HG02571 (cell line): ENCODE results near the gene TMEM45B.
"Not testable (repeated sequence)": the region's sequence is repeated elsewhere in the genome, so short reads cannot be mapped to it uniquely, and the experiment has no call there.

Source experiments
- ATAC-seq: cut with Tn5 transposase; IDR thresholded peaks from one replicate; pipeline ENCODE4 v1.9.1; 2021; ENCODE audit warnings: mild to moderate bottlenecking, moderate library complexity; ENCODE audit not compliant: unreplicated experiment

TMEM45B gene

DNA sequence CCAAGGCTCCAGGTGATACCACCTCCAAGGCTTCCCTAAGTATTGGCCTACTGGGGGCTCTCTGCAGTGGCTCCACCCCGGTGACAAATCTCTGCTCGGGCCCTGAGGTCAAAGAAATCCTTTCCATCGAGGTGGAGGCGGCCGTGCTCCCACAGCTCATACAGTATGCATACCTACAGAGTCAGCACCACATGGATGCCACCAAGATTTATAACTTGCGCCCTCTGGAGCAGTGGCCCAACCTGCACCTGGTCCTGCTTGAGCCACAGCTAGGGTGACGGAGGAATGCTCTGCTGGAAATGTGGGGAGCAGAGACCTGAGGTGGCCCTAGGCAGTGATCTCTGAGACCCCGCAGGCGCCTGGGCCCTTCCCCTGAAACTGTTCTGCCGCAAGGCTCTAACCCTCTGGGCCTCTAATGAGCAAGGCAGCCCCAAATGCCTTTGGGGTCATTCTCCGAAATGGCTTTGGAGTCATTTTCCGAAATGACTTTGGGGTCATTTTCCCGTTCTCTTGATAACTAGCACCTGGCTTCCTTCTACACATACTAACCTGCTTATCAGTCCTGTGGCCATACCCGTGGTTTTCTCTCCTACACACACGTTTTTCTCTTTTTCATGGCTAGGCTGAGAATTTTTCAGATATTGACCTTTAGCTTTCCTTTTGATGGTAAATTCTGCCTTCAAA lies 33.9 kb downstream of the TMEM45B start:
- no peak for ATAC-seq

GRCh38 chr11:129852125-129852740 lies 36.6 kb downstream of the TMEM45B start:
- no peak for ATAC-seq

- ATAC-seq = no peak
Measured at GRCh38 chr11:129853518-129854231, 38.0 kb downstream of the TMEM45B start.

GRCh38 chr11:129854232-129854805 lies 38.7 kb downstream of the TMEM45B start:
- ATAC-seq = no peak

DNA sequence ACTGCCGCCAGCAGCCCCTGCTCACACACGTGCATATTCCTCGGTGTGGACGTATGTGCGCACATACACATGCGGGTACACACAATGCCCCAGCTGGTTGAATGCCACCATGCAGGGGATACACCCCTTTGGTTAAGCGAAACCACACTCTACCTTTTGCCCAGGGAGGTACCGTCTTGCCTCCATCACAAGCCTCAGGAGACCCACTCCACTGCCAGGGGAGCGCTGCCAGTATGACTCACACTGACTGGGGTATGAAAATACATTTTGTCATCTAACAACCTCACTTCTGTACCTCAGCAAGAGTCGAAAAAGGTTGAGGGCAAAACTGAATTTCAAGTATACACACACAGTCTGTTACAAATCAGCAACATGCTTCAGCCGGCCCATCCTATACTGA lies 39.4 kb downstream of the TMEM45B start:
- ATAC-seq = no peak

DNA sequence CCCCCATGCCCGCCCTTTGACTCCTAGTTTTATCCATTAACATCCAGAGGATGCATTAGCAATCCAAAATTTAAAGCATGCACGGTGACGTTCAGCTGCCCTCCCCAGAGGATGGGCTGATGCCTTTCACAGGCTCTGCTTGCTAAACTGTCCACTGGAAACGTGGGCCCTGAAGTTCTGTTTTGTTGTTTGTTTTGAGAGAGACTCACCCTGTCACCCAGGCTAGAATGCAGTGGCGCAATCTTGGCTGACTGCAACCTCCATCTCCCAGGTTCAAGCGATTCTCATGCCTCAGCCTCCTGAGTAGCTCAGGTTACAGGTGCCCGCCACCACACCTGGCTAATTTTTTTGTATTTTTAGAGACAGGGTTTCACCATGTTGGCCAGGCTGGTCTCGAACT lies 40.4 kb downstream of the TMEM45B start:
- ATAC-seq = no peak

- ATAC-seq = no peak
Measured at GRCh38 chr11:129861702-129862522, 46.3 kb downstream of the TMEM45B start.

- no peak for ATAC-seq
Measured at GRCh38 chr11:129864811-129865210, 49.2 kb downstream of the TMEM45B start.

DNA sequence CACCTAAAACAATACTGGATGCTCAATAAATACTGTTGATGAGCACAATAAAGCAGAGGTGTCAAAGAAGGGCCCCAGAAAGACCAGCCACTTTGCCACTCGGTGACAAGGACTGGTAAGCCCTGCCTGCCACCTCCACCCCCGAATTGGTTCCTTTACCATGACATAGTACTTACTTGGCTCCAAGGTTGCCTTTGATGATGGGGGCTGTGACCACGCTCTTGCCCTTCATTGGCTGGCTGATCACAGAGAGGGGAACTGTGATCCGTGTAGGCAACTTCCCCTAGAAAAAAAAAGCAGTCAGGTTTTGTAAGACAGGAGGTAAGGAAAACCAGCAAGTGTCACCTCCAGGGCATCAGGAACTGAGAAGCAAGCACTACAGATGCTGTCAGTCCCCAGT lies 50.1 kb downstream of the TMEM45B start:
- ATAC-seq = no peak

DNA sequence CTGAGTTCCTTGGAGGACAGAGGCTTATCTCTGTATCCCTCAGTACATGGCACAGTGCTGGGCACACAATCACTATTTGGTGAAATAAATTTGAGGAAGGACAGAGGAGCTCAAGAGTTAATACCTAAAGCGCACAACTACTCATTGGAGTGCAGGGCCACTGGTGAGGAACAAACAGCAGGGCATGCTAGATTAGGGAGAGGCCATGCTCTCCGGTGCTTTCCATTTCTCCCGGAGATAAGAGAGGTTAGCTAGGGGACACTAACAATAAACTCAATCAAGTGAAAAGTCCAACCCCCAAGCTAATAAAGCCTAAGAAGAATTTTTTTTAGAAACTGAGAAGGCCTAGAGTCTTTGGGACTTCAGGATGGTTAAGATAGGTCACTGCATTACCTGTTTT lies 50.7 kb downstream of the TMEM45B start:
- no peak for ATAC-seq

DNA sequence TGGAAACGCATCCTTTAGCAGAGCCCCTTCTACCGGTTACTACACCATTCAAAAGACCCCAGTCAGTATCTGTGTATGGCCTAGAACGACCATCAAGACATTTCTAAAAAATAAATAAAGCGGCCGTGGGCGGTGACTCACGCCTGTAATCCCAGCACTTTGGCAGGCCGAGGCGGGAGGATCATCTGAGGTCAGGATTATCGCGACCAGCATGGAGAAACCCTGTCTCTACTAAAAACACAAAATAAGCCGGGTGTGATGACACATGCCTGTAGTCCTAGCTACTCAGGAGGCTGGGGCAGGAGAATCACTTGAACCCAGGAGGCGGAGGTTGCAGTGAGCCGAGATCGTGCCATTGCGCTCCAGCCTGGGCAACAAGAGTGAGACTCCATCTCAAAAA lies 53.0 kb downstream of the TMEM45B start:
- ATAC-seq = not testable (repeated sequence)

GRCh38 chr11:129871914-129872313 lies 56.3 kb downstream of the TMEM45B start:
- no peak for ATAC-seq

DNA sequence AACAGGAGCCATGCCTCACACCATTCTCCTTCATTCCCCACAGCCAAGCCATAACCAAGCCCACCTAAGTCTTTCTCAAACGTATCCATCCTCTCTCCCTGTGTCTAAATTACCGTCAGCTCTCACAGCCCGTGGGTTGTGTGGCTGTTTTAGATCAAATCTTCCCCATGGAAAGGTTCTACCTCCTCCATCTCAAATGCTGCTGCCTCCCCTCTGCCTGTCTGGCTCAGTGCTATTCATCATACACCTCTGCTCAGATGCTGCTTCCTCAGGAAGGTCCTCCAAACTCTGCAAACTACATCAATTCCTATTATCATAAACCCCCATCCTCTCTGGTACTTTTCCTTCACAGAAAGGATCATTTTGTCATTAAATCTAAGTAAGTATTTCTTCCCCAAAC lies 64.7 kb downstream of the TMEM45B start:
- ATAC-seq = no peak

- ATAC-seq = no peak
Measured at GRCh38 chr11:129881570-129882170, 66.0 kb downstream of the TMEM45B start.

DNA sequence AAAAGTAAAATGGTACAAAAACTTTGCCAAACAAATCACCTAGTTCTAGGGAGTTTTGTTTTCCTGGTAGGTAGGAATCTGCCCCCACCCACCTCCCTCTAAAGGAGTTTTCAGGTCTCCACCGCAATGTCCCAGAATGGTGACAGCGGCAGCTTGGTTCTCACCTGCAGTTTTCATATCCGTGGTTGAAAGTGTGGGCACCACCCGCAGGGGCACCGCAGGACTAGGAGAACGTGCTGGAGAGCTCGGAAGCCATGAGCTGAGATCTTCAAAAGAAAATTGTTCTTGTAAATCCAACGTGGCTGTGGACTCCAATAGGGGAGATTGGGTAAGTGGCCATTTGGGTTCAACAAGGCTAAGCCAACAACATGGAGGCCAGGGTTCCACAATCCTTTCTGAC lies 68.9 kb downstream of the TMEM45B start:
- no peak for ATAC-seq

- no peak for ATAC-seq
Measured at GRCh38 chr11:129885381-129885780, 69.7 kb downstream of the TMEM45B start.

- ATAC-seq = no peak
Measured at GRCh38 chr11:129888451-129888850, 72.8 kb downstream of the TMEM45B start.

DNA sequence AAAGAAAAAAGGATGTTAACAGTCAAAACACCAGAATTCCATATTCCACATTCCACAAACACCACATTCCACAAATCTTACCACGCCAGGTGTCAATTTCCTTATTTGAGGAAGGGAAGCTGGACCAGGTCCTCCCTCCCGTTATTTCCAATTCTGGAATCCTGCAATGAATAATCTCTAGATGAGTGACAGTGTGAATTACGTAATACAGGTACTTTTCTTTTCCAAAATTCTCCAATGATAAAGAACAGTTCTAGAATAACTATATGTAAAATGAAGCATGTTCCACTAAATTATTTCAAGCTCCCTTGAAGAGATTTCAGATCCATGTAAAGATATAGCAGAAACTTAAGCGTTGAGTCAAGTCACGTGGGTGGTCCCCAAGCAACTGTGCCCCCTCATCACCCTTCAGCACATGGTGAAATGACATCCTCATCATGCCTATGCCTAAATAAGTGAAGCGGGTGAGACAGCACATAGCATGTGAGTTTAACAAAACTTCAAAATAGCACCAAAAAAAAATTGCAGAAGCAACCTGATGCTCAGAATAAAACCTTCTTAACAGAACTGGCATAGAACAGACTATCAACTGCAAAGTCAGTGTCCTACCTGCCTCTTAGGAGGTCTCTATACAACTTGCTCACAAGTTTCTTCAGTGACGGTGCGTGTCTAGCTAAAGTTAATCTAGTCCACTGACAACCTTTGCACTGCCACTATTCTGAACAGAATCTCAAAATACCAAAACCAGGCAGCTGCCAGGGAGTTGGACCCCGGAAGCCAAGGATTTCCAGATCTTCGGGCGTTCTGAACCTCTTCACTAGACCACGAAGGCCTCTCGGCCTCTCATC lies 78.9 kb downstream of the TMEM45B start:
- ATAC-seq = no peak

DNA sequence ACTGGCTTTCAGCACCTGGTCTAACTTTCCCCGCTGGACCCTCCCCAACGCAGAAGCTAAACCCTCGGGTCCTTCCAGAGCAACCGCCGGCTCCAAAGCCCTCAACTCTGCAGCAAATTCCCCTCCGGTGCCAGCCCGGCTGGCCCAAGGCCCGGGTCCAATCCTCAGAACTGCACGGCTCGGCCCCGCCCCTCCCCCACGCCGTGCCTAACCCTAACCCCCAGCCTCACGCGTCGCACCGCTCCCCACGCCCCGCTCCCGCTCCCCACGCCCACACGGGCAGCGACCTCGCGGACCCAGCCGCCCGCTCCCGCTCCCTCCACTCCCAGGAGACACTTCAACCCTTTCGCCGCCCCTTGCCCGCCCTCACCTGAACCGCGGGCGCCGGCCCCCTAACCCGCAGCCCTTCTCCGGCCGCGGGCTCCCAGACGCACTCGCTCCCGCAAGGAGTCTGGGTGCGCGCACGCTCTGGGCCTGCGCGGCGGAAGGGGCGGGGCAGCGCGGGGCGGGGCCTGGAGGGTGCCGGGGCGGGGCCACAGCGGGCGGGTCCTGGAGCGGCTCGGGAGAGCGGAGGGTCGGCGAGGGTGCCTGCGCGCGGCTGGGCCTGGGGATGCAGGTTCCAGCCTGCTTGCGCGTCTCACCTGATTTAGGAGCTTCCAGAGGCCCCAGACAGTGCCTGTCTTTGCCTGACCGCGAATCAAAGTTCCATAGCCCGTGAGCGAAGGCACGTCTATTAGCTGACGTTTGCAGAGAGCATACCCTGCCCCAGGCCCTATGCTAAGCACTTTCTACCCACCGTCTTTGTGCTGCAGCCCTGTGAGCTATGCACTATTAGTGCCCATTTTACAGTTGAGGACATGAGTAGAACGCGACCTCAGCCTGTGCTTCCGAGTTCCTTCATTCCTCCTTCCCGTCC lies 79.7 kb downstream of the TMEM45B start, which contains the start of gene NFRKB:
TSS of gene NFRKB (minus strand) at position 453 of the 916 bp plus-strand sequence. CDS start 2,729 bp downstream, outside the sequence.
- peak; percentile 96 for ATAC-seq
